Heart left ventricle (tissue), 16 donors: ENCODE results near the gene EIF4ENIF1. TPM values are rescaled to one million over a fixed set of nuclear protein-coding genes. Genes with fewer than 3 reads are reported as not detected.

Experiments
- ATAC-seq, 4 donors: fragments of 200-7000 bp; cut with Tn5 transposase; one replicate each; pipeline ENCODE4 v1.9.1; 2020 to 2022; ENCODE audit warnings: moderate library complexity in 4 of 4, mild to moderate bottlenecking in 3 of 4, moderate number of reproducible peaks in 1 of 4
- DNase-seq, 5 donors: peaks; one replicate each; pipeline ENCODE4 v3.0.0-alpha.2; 2020
- H3K27ac ChIP-seq, 12 donors: fragments of 200-600 bp; sonication (generic) in 4 of 12; one replicate each; pipeline versions ENCODE4 v1.5.0 to v1.8.0; 2016 to 2022; ENCODE audit warnings: mild to moderate bottlenecking in 2 of 12
- H3K27me3 ChIP-seq, 9 donors: fragments of 200-600 bp; sonication (generic) in 2 of 9; one replicate each; pipeline versions ENCODE4 v1.5.1 to v1.8.0; 2016 to 2022; ENCODE audit warnings: mild to moderate bottlenecking in 3 of 9
- H3K36me3 ChIP-seq, 9 donors: fragments of 200-600 bp; sonication (generic) in 2 of 9; one replicate each; pipeline versions ENCODE4 v1.5.0 to v1.8.0; 2018 to 2022; ENCODE audit warnings: mild to moderate bottlenecking in 2 of 9
- H3K4me1 ChIP-seq, 12 donors: fragments of 200-600 bp; sonication (generic) in 4 of 12; one replicate each; pipeline versions ENCODE4 v1.5.0 to v1.8.0; 2016 to 2022; ENCODE audit warnings: mild to moderate bottlenecking in 3 of 12
- H3K4me3 ChIP-seq, 12 donors: fragments of 200-600 bp; sonication (generic) in 4 of 12; one replicate each; pipeline versions ENCODE4 v1.5.0 to v1.8.0; 2017 to 2022; ENCODE audit warnings: mild to moderate bottlenecking in 9 of 12, moderate library complexity in 4 of 12
- H3K9me3 ChIP-seq, 12 donors: fragments of 200-600 bp; sonication (generic) in 4 of 12; one replicate each; pipeline versions ENCODE4 v1.5.0 to v1.8.0; 2016 to 2022; ENCODE audit warnings: mild to moderate bottlenecking in 1 of 12
- CTCF ChIP-seq, 12 donors: fragments of 200-600 bp; sonication (generic) in 4 of 12; IDR thresholded peaks; one replicate each; pipeline versions ENCODE4 v1.5.0 to v1.8.0; 2018 to 2022; ENCODE audit warnings: antibody characterized with exemption in 12 of 12, mild to moderate bottlenecking in 5 of 12
- POLR2A ChIP-seq, 2 donors: fragments of 450-650 bp; IDR thresholded peaks; one replicate each; pipeline ENCODE4 v1.6.1; 2017; ENCODE audit warnings: antibody characterized with exemption in 2 of 2, mild to moderate bottlenecking in 2 of 2, moderate library complexity in 2 of 2
- WGBS, 4 donors: extraction: QIAGEN DNeasy Blood & Tissue Kit in 2 of 4; methylation state at CpG; one replicate each; pipeline versions ENCODE4 v1.1.5 to v1.1.7; 2013 to 2018; 5-methylcytosine and 5-hydroxymethylcytosine counted together
- intact Hi-C, 10 donors: fragments of 100-400 bp; cut with DNase I; formaldehyde crosslinking; loops; one replicate each; pipeline versions ENCODE4 v1.11.1 to v1.14.2; 2022
- polyA plus RNA-seq, 2 donors: library from polyadenylated mRNA; stranded (reverse); fragments of 200-250 nt; gene quantifications; one replicate each; pipeline ENCODE4 v1.2.3, GENCODE V29; 2013
- total RNA-seq, 9 donors: library from RNA; depleted of rRNA in 2 of 9; stranded (reverse); fragments of >200 nt in 2 of 9; fragmentation: NEBNext Ultra II Directional in 3 of 9; extraction: Animal tissue kit (Norgen Biotek cat#: 25700) in 3 of 9; gene quantifications; one replicate each; pipeline versions ENCODE4 v1.1.0 to v1.2.4, GENCODE V29; 2016 to 2023
- donor health status: ischemic (EF 13 %, LVEDD 7.1; RV severe dilation, severe dysfunction).
- donor health status: healthy with polysubstance abuse.
- donor health status: DM: no; HTN: yes; CAD: no.
- donor health status: DM: no; HTN: no; CAD: no.
- donor health status: ischemic (EF 25% LVEDD 6.9; RV normal size, moderate dysfunction).
- donor health status: ischemic (EF 25% LVEDD 5.7; RV mildly dilated, moderate dysfunction).
- donor health status: healthy.
- donor health status: DM: yes; HTN: yes; CAD: no.
- donor health status: ischemic (EF 35%, LVEDD 5.7; RV mildly dilated, moderate dysfunction).
- donor health status: nonischemic (EF 11% LVEDD 7.7; RV severe dilation, severe dysfunction).
- donor health status: DM: yes; HTN: yes; CAD: no.
- donor health status: PGD.
- donor health status: ischemic (EF 29% LVEDD 5.4; RV normal size, mild dysfunction).
- donor health status: nonischemic (EF 23%, LVEDD 6.1; RV moderate dilation, normal function).

The EIF4ENIF1 gene
- total and polyA plus RNA-seq, 11 donors, result 8.3 to 31.2 (median 22.5) TPM

- Histone ChIP-seq H3K27me3 (no peaks in the 10 kb centered on the region), H3K36me3 (peaks cover 0 to 100% (median 96%) of the 10 kb centered on the region in 9 donors), H3K9me3 (no peaks in the 10 kb centered on the region), H3K4me3 (no peak overlapping the region), H3K4me1 (peaks cover 0 to 45% (median 8%) of the 10 kb centered on the region in 12 donors), H3K27ac (no peak overlapping the region)
- WGBS, 4 donors, result 93 to 96% (median 94%) methylated on average over 7 of the region's 7 CpGs
- ATAC-seq (no peak), DNase-seq (no peak)
- TF ChIP-seq POLR2A (IDR thresholded peaks at IDR 0.05) (no peak), CTCF (IDR thresholded peaks at IDR 0.05) (no peak)
- intact Hi-C loops, result no loop called here
Measured at GRCh38 chr22:31440681-31441080, 49.0 kb downstream of the EIF4ENIF1 start.

- Histone ChIP-seq H3K27ac (peak overlapping the region in 4 of 12 donors; percentile 1 to 49 (median 14)), H3K36me3 (peaks cover 0 to 100% (median 98%) of the 10 kb centered on the region in 9 donors), H3K27me3 (no peaks in the 10 kb centered on the region), H3K4me1 (peaks cover 0 to 43% (median 8%) of the 10 kb centered on the region in 12 donors), H3K9me3 (no peaks in the 10 kb centered on the region), H3K4me3 (no peak overlapping the region)
- peak; percentile 80 to 91 (median 88) for ATAC-seq
- intact Hi-C loops, result no loop called here
- DNase-seq, result peak; percentile 62 to 86 (median 70)
- TF ChIP-seq CTCF (IDR thresholded peaks at IDR 0.05) (no peak), POLR2A (IDR thresholded peaks at IDR 0.05) (no peak)
- WGBS, 4 donors, result 34 to 49% (median 36%) methylated on average over 8 of the region's 8 CpGs
Measured at GRCh38 chr22:31439808-31440207, 49.8 kb downstream of the EIF4ENIF1 start.

- Histone ChIP-seq H3K27me3 (no peaks in the 10 kb centered on the region), H3K27ac (no peak overlapping the region), H3K4me3 (no peak overlapping the region), H3K4me1 (peaks cover 0 to 21% (median 4%) of the 10 kb centered on the region in 12 donors), H3K9me3 (no peaks in the 10 kb centered on the region), H3K36me3 (peaks cover 0 to 100% (median 98%) of the 10 kb centered on the region in 9 donors)
- 84 to 96% (median 88%) methylated on average over 3 of the region's 3 CpGs for WGBS, 4 donors
- ATAC-seq, result no peak
- intact Hi-C loops, result no loop called here
- DNase-seq, result no peak
- TF ChIP-seq POLR2A (IDR thresholded peaks at IDR 0.05) (no peak), CTCF (IDR thresholded peaks at IDR 0.05) (no peak)
Measured at GRCh38 chr22:31436132-31436531, 53.5 kb downstream of the EIF4ENIF1 start.

GRCh38 chr22:31431950-31432349 is 57.7 kb downstream of the EIF4ENIF1 start:
- WGBS, 4 donors, result 94 to 98% (median 95%) methylated on average over 5 of the region's 5 CpGs
- H3K27me3 ChIP-seq, result no peaks in the 10 kb centered on the region
- H3K9me3 ChIP-seq, result no peaks in the 10 kb centered on the region
- TF ChIP-seq POLR2A (IDR thresholded peaks at IDR 0.05), result no peak
- no peak for TF ChIP-seq CTCF (IDR thresholded peaks at IDR 0.05)
- ATAC-seq (no peak), DNase-seq (no peak)
- H3K4me1 ChIP-seq, result peaks cover 0 to 5% (median 0%) of the 10 kb centered on the region in 12 donors
- H3K27ac ChIP-seq, result no peak overlapping the region
- H3K4me3 ChIP-seq, result no peak overlapping the region
- peaks cover 0 to 100% (median 98%) of the 10 kb centered on the region in 9 donors for H3K36me3 ChIP-seq
- intact Hi-C loops, result no loop called here
